ENCODE results near the gene COMMD10.

DNA sequence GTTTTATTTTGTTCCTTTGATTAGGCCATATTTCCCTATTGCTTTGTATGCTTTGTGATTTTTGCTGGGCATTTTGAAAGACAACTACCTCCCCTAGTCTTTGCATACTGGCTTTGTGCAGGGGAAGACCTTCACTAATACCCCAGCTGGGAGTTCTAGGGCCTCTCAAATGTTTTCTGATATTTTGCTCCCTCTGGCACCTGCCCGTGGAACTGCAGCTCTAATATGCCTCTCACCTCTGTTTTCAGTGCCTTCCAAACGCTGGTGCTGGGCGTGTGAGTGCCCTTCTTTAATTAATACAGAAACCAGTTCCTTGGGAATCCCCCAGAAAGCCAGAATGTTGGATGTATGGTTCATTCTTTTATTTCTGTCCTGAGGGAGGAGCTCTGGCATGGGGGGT is 204.5 kb downstream of the COMMD10 start:
- TF ChIP-seq POLR2AphosphoS5 (IDR thresholded peaks at IDR 0.05; ENCODE audit: low read depth, low read length) = no peak
- TF ChIP-seq SIN3A (IDR thresholded peaks at IDR 0.05; ENCODE audit: borderline replicate concordance, insufficient read depth, low read length) = no peak
- TF ChIP-seq, protein P1, sequence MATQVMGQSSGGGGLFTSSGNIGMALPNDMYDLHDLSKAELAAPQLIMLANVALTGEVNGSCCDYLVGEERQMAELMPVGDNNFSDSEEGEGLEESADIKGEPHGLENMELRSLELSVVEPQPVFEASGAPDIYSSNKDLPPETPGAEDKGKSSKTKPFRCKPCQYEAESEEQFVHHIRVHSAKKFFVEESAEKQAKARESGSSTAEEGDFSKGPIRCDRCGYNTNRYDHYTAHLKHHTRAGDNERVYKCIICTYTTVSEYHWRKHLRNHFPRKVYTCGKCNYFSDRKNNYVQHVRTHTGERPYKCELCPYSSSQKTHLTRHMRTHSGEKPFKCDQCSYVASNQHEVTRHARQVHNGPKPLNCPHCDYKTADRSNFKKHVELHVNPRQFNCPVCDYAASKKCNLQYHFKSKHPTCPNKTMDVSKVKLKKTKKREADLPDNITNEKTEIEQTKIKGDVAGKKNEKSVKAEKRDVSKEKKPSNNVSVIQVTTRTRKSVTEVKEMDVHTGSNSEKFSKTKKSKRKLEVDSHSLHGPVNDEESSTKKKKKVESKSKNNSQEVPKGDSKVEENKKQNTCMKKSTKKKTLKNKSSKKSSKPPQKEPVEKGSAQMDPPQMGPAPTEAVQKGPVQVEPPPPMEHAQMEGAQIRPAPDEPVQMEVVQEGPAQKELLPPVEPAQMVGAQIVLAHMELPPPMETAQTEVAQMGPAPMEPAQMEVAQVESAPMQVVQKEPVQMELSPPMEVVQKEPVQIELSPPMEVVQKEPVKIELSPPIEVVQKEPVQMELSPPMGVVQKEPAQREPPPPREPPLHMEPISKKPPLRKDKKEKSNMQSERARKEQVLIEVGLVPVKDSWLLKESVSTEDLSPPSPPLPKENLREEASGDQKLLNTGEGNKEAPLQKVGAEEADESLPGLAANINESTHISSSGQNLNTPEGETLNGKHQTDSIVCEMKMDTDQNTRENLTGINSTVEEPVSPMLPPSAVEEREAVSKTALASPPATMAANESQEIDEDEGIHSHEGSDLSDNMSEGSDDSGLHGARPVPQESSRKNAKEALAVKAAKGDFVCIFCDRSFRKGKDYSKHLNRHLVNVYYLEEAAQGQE (IDR thresholded peaks at IDR 0.05; ENCODE audit: insufficient read depth in 1 of 2, low read depth in 2 of 2, low read length in 2 of 2) = no peak
- TF ChIP-seq TAF1 (IDR thresholded peaks at IDR 0.05; ENCODE audit: borderline replicate concordance, insufficient read depth, low read length) = no peak
- no peak for TF ChIP-seq FOXP2 (optimal IDR thresholded peaks at IDR 0.05; ENCODE audit: borderline replicate concordance, extremely low read depth, extremely low read length, insufficient read depth)
